ENCODE data around the gene ZNF317.
A peak's percentile ranks its signal among the peaks of the same experiment; 100 is the strongest.

Gene ZNF317

DNA sequence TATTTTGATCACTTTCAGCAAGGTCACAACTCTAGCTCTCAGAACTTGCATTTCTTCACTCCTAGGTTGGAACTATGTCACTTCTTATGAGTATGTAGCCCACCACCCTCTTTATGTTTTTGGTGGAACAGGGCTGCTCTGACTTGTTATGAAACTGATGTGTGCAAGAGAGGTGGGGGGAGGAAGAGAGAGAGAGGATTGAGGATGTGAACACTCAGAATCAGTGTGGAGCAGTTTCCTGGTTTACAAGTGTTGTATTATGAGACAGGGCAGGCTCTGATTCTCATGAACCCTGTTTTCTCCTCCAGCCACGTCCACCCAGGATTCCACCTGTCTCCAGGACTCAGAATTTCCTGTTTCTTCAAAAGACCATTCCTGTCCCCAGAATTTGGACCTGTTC, 16.1 kb downstream of the ZNF317 start:
- H3K27me3 ChIP-seq, result no peaks in the 10 kb centered on the region
- peaks cover 69 to 99% (median 92%) of the 10 kb centered on the region in 11 experiments for H3K9me3 ChIP-seq (replicated peaks in 1 of 11)
- H3K27ac ChIP-seq, result peak overlapping the region in 2 of 11 experiments; percentile 15 to 22; a peak in 1 of 22 replicates
- H3K4me3 ChIP-seq, result 0 out of 20 replicates have a peak overlapping the region, but pooled peaks of 1 of the 10 experiments have one; percentile 19
- no peak for TF ChIP-seq Cebpa-rat (IDR thresholded peaks at IDR 0.05)
- H3K36me3 ChIP-seq, result peaks cover 98 to 100% (median 100%) of the 10 kb centered on the region in 11 experiments
- H3K4me2 ChIP-seq, result peak overlapping the region in 6 of 11 experiments; percentile 11 to 61 (median 30); a peak in 10 of 22 replicates
- H4K20me1 ChIP-seq, result peaks cover 30 to 85% (median 59%) of the 10 kb centered on the region in 11 experiments
- H3K4me1 ChIP-seq, result peaks cover 0 to 24% (median 13%) of the 10 kb centered on the region in 10 experiments; a peak in 14 of 20 replicates
- H3K9ac ChIP-seq, result 0 out of 22 replicates have a peak overlapping the region, but pooled peaks of 1 of the 11 experiments have one; percentile 4

DNA sequence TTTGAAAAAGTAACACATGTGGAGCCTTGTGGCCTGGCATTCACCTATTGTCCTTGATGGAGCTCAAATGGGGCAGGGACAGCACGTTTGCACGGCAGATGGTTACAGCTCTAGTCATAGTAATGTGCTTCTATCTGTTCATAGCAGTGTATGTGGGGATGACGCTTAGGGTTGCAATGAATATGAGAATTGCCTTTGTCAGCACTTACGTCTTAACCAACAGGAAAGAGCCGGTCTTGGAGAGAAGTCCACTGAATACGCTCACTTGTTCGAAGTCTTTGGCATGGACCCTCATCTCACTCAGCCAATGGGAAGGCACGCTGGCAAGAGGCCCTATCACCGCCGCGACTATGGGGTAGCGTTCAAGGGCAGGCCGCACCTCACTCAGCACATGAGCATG, 19.7 kb downstream of the ZNF317 start:
- H3K27ac ChIP-seq, result no peak overlapping the region
- H3K4me2 ChIP-seq, result no peak overlapping the region
- H3K27me3 ChIP-seq, result no peaks in the 10 kb centered on the region
- peaks cover 98 to 100% (median 100%) of the 10 kb centered on the region in 11 experiments for H3K36me3 ChIP-seq
- H3K4me3 ChIP-seq, result 0 out of 20 replicates have a peak overlapping the region, but pooled peaks of 1 of the 10 experiments have one; percentile 8
- peaks cover 25 to 84% (median 53%) of the 10 kb centered on the region in 11 experiments; a peak in 21 of 22 replicates for H4K20me1 ChIP-seq
- no peak for TF ChIP-seq Cebpa-rat (IDR thresholded peaks at IDR 0.05)
- peaks cover 53 to 74% (median 67%) of the 10 kb centered on the region in 11 experiments for H3K9me3 ChIP-seq (replicated peaks in 1 of 11)
- no peak overlapping the region for H3K9ac ChIP-seq
- H3K4me1 ChIP-seq, result peaks cover 0 to 19% (median 13%) of the 10 kb centered on the region in 10 experiments; a peak in 14 of 20 replicates

DNA sequence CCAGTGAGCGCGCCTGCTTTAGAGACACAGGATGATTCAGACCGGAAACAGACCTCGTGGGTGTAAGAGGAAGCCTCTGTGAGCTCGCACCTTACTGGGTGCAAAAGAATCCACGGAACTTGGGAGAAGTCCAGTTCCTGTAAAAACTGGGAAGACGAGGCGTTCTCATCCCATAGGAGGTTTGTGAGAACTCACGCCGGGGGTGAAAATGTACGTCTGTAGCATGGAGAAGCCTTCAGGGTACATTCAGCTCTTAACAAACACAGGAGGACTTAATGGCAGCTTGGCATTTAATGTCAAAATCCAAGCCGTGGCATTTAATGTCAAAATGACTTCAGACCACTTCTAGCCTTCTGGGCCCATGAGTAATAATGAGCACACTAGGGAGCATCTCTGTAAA, 21.2 kb downstream of the ZNF317 start:
- TF ChIP-seq Cebpa-rat (IDR thresholded peaks at IDR 0.05), result no peak
- H3K27ac ChIP-seq, result no peak overlapping the region
- H3K27me3 ChIP-seq, result no peaks in the 10 kb centered on the region
- peaks cover 89 to 100% (median 100%) of the 10 kb centered on the region in 11 experiments for H3K36me3 ChIP-seq
- H3K9me3 ChIP-seq (replicated peaks in 1 of 11), result peaks cover 43 to 61% (median 55%) of the 10 kb centered on the region in 11 experiments
- H3K9ac ChIP-seq, result no peak overlapping the region
- H3K4me3 ChIP-seq, result no peak overlapping the region; a peak in 1 of 20 replicates
- peaks cover 10 to 75% (median 38%) of the 10 kb centered on the region in 11 experiments; a peak in 20 of 22 replicates for H4K20me1 ChIP-seq
- H3K4me1 ChIP-seq, result peaks cover 0 to 17% (median 7%) of the 10 kb centered on the region in 10 experiments; a peak in 14 of 20 replicates
- H3K4me2 ChIP-seq, result no peak overlapping the region

DNA sequence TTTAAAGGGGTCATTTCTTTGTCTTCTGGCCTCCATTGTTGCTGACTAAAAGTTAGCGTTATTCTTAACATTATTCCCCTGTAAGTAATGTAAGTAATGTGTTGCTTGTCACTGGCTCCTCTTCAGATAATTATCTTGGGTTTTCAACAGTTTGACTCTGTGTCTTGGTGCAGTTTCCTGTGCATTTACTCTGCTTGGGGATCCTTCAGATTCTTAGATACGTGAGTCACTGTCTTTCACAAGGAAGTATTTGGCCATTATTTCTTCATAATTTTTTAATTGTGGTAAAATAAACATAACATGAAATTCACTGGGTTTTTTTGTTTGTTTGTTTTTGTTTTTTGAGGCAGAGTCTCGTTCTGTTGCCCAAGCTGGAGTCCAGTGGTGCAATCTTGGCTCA, 25.1 kb downstream of the ZNF317 start:
- H3K9me3 ChIP-seq (replicated peaks in 1 of 11), result peaks cover 15 to 25% (median 21%) of the 10 kb centered on the region in 11 experiments
- no peak overlapping the region for H3K27ac ChIP-seq
- no peaks in the 10 kb centered on the region for H3K27me3 ChIP-seq
- H3K4me1 ChIP-seq, result peaks cover 0 to 28% (median 6%) of the 10 kb centered on the region in 10 experiments; a peak in 10 of 20 replicates
- H3K4me2 ChIP-seq, result no peak overlapping the region
- TF ChIP-seq Cebpa-rat (IDR thresholded peaks at IDR 0.05), result no peak
- peaks cover 0 to 58% (median 26%) of the 10 kb centered on the region in 11 experiments; a peak in 14 of 22 replicates for H4K20me1 ChIP-seq
- H3K4me3 ChIP-seq, result no peak overlapping the region
- peaks cover 51 to 83% (median 77%) of the 10 kb centered on the region in 11 experiments for H3K36me3 ChIP-seq
- H3K9ac ChIP-seq, result no peak overlapping the region

DNA sequence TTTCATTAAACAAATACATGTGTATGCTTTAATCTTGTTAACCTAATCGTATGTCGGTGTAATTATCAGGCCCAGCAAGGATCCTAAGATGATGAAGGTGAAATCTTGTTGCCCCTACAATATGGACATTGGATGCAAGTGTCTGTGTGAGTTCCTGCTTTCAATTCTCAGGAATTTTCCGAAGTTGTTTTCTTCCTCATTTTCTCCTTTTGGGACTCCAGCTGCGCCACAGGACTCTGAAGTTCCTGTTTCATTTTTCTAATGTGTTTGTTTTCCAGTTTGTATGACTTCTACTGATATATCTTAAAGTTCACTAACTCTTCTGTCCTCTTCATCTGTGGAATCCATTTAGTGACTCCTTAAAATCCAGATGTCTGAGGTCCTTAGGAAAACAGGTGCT, 26.6 kb downstream of the ZNF317 start:
- H4K20me1 ChIP-seq, result peaks cover 0 to 43% (median 12%) of the 10 kb centered on the region in 11 experiments; a peak in 13 of 22 replicates
- H3K4me1 ChIP-seq, result peaks cover 0 to 38% (median 6%) of the 10 kb centered on the region in 10 experiments; a peak in 10 of 20 replicates
- H3K4me3 ChIP-seq, result no peak overlapping the region
- no peaks in the 10 kb centered on the region for H3K27me3 ChIP-seq
- peak overlapping the region in 3 of 11 experiments; percentile 18 to 71 (median 58); a peak in 4 of 22 replicates for H3K27ac ChIP-seq
- peak overlapping the region in 1 of 11 experiments; percentile 12; a peak in 1 of 22 replicates for H3K9ac ChIP-seq
- no peak for TF ChIP-seq Cebpa-rat (IDR thresholded peaks at IDR 0.05)
- peaks cover 0 to 9% (median 5%) of the 10 kb centered on the region in 11 experiments; a peak in 10 of 22 replicates for H3K9me3 ChIP-seq (replicated peaks in 1 of 11)
- peaks cover 35 to 68% (median 61%) of the 10 kb centered on the region in 11 experiments for H3K36me3 ChIP-seq
- peak overlapping the region in 4 of 11 experiments; percentile 18 to 89 (median 62); a peak in 7 of 22 replicates for H3K4me2 ChIP-seq

DNA sequence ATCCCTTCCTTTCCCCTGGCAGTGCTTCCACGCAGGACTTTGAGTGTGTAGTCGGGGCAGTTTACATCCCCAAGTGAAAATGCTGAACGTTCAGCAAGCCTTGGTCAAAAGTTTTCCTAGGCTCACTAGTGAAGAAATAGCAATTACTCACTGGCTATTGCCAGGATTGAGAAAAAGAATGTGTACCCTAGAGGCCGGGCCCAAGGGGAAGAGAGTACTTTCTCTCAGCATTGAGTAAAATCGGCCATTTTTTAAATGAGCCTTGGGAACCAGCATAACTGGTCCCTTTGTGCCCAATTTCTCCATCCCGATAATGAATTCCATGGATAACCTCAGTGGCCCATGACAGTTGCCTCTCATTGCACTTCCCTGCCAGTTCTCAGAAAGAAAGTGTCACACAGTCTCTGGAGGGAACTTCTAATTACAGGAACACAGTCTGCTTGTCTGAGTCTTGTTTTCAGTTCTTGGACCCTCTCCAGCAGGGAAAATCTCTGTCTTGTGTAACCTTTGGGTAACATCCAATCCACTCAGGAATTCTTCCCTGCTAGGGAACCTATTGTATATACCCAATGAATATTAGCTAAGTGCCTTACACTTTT, 31.3 kb downstream of the ZNF317 start:
- Histone ChIP-seq H3K9me3 (replicated peaks in 1 of 11) (no peaks in the 10 kb centered on the region), H3K27me3 (no peaks in the 10 kb centered on the region), H3K36me3 (peaks cover 0 to 21% (median 14%) of the 10 kb centered on the region in 11 experiments; a peak in 13 of 22 replicates), H3K27ac (no peak overlapping the region), H4K20me1 (peaks cover 0 to 7% (median 0%) of the 10 kb centered on the region in 11 experiments; a peak in 1 of 22 replicates), H3K4me1 (peaks cover 0 to 29% (median 4%) of the 10 kb centered on the region in 10 experiments; a peak in 10 of 20 replicates), H3K4me3 (no peak overlapping the region), H3K4me2 (peak overlapping the region in 1 of 11 experiments; percentile 13; a peak in 1 of 22 replicates), H3K9ac (no peak overlapping the region)
- no peak for TF ChIP-seq Cebpa-rat (IDR thresholded peaks at IDR 0.05)

DNA sequence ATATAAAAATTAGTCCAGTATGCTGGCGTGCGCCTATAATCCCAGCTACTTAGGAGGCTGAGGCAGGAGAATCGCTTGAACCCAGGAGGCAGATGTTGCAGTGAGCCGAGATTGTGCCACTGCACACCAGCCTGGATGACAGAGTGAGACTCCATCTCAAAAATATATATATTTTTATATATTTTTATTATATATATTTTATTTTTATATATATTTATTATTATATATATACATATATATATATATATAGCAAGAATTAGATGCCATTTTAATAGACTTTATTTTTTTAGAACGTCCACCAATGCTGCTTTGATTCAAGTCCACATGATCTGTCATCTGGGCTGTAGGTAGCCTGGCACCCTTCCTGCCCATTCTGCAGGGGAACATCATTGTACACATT, 35.1 kb downstream of the ZNF317 start:
- Histone ChIP-seq H3K9ac (no peak overlapping the region), H3K9me3 (replicated peaks in 1 of 11) (no peaks in the 10 kb centered on the region), H3K27ac (no peak overlapping the region), H4K20me1 (no peaks in the 10 kb centered on the region), H3K4me1 (peaks cover 0 to 12% (median 0%) of the 10 kb centered on the region in 10 experiments; a peak in 3 of 20 replicates), H3K27me3 (no peaks in the 10 kb centered on the region), H3K36me3 (no peaks in the 10 kb centered on the region), H3K4me3 (no peak overlapping the region), H3K4me2 (no peak overlapping the region)
- TF ChIP-seq Cebpa-rat (IDR thresholded peaks at IDR 0.05), result no peak

DNA sequence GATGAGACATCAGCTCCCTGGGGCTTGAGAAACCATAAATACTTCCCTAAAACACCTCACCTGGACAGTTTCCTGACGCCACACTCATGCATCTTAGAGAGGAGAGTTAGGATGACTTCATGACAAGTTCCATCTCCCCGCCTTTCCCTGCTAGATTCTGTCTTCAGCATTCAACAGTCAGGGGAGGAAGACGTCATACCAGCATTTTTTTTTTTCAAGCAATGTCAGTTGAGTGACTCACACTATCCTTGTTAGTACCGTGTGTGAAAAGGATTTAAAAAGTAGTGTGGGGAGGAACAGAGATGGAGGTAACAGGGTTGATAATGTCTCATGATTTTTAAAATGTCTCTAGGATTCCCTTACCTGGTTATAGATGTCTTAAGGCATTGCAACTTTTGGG, 38.7 kb downstream of the ZNF317 start, which contains the start of gene OR7D2:
TSS of gene OR7D2 (plus strand) at position 79 of the 400 bp plus-strand sequence. CDS start 6,803 bp downstream, outside the sequence.
- H3K4me2 ChIP-seq, result no peak within 1 kb of the TSS
- no peaks in the 10 kb centered on the region for H3K9me3 ChIP-seq (replicated peaks in 1 of 11)
- no peak within 1 kb of the TSS for H3K4me3 ChIP-seq
- no peak within 1 kb of the TSS for H3K27ac ChIP-seq
- no peaks in the 10 kb centered on the region for H3K36me3 ChIP-seq
- no peaks in the 10 kb centered on the region for H4K20me1 ChIP-seq
- H3K27me3 ChIP-seq, result no peaks in the 10 kb centered on the region
- no peaks in the 10 kb centered on the region for H3K4me1 ChIP-seq
- TF ChIP-seq Cebpa-rat (IDR thresholded peaks at IDR 0.05), result no peak
- no peak within 1 kb of the TSS for H3K9ac ChIP-seq

DNA sequence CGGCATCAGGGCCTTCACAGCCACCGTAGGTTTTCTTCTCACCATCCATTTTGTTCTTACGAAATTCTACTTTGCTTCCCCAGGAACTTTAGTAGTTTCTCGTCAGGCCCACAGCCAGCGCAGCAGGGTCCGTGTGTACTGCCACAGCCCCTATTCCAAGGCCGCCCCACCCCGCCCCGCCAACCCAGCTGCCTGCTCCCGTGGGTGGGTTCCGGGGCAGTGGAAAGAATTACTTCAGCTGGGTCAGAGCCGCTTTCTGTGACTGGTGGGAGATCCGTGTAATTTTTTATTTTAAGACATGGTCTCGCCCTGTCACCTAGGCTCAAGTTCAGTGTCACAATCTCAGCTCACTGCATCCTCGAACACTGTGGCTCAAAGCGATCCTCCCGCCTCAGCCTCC, 42.8 kb downstream of the ZNF317 start:
- Histone ChIP-seq H3K36me3 (no peaks in the 10 kb centered on the region), H3K4me3 (no peak overlapping the region)
- TF ChIP-seq Cebpa-rat (IDR thresholded peaks at IDR 0.05), result no peak

More for the DNA sequence above, 42.8 kb downstream of the ZNF317 start:
- Histone ChIP-seq H3K27me3 (no peaks in the 10 kb centered on the region), H3K9ac (no peak overlapping the region), H3K27ac (no peak overlapping the region), H3K4me2 (no peak overlapping the region), H4K20me1 (no peaks in the 10 kb centered on the region), H3K9me3 (replicated peaks in 1 of 11) (peaks cover 0 to 11% (median 0%) of the 10 kb centered on the region in 11 experiments; a peak in 6 of 22 replicates), H3K4me1 (no peaks in the 10 kb centered on the region)

Measured in BLaER1 treated with 17β-estradiol and CSF1 and Interleukin-3, amounts not matched to agents 10 nM and 100 nM (cell line).